Gastrocnemius medialis (tissue), 4 donors: ENCODE measurements around the gene SLC7A8. TPM values are rescaled to one million over a fixed set of nuclear protein-coding genes. Genes with fewer than 3 reads are reported as not detected.

ENCODE experiments used
- ATAC-seq, 2 donors: fragments of 150-250 bp; one replicate each; pipeline ENCODE4 v1.9.1; 2016
- DNase-seq, 2 donors: peaks; one replicate each; pipeline ENCODE4 v3.0.0-alpha.2; 2019
- H3K27ac ChIP-seq, 4 donors: fragments of 200-600 bp; sonication (generic); 1 replicate in 1 of 4; 2 replicates in 3 of 4; pipeline ENCODE4 v1.5.1; 2016 to 2018; ENCODE audit warnings: mild to moderate bottlenecking in 2 of 4, moderate library complexity in 1 of 4
- H3K27me3 ChIP-seq, 3 donors: fragments of 200-600 bp; sonication (generic) in 2 of 3; 1 replicate in 1 of 3; 2 replicates in 2 of 3; pipeline versions ENCODE4 v1.5.1 to v1.6.0; 2016 to 2019; ENCODE audit warnings: mild to moderate bottlenecking in 1 of 3, moderate library complexity in 1 of 3
- H3K36me3 ChIP-seq, 2 donors: fragments of 200-600 bp; sonication (generic) in 1 of 2; one replicate each; pipeline ENCODE4 v1.5.1; 2017 to 2018
- H3K4me1 ChIP-seq, 2 donors: fragments of 200-600 bp; sonication (generic) in 1 of 2; one replicate each; pipeline ENCODE4 v1.5.1; 2016 to 2017; ENCODE audit warnings: mild to moderate bottlenecking in 2 of 2
- H3K4me3 ChIP-seq, 4 donors: fragments of 200-600 bp; sonication (generic) in 3 of 4; 1 replicate in 1 of 4; 2 replicates in 3 of 4; pipeline ENCODE4 v1.5.1; 2016 to 2019; ENCODE audit warnings: mild to moderate bottlenecking in 2 of 4
- H3K9me3 ChIP-seq, 3 donors: fragments of 200-600 bp; sonication (generic) in 2 of 3; 1 replicate in 1 of 3; 2 replicates in 2 of 3; pipeline ENCODE4 v1.5.1; 2016 to 2019
- CTCF ChIP-seq, 5 experiments: fragments of 450-650 bp in 3 of 5; fragments of 200-600 bp in 2 of 5; sonication (generic) in 2 of 5; IDR thresholded peaks in 4 of 5; conservative IDR thresholded peaks in 1 of 5; 1 replicate in 4 of 5; 2 replicates in 1 of 5; pipeline ENCODE4 v1.5.1; 2016 to 2019; ENCODE audit warnings: antibody characterized with exemption in 5 of 5, mild to moderate bottlenecking in 3 of 5, moderate library complexity in 3 of 5
- POLR2A ChIP-seq, 2 donors: fragments of 450-650 bp; IDR thresholded peaks; one replicate each; pipeline ENCODE4 v1.6.1; 2017; ENCODE audit warnings: antibody characterized with exemption in 2 of 2, mild to moderate bottlenecking in 2 of 2, moderate library complexity in 2 of 2
- in situ Hi-C, 4 donors: fragments of 200-750 bp; cut with MboI; loops; one replicate each; pipeline versions ENCODE4 v1.15.0 to v1.8.0; 2017; ENCODE audit warnings: low sequenced_read_pairs in 4 of 4
- intact Hi-C: fragments of 100-400 bp; cut with DNase I; formaldehyde crosslinking; loops from one replicate; pipeline ENCODE4 v1.15.1; 2023; ENCODE audit warnings: low total_unique reads
- total RNA-seq, 4 donors: library from RNA; depleted of rRNA; stranded (reverse); fragments of >200 nt; gene quantifications; one replicate each; pipeline versions ENCODE4 v1.1.0 to v1.2.3, GENCODE V29; 2016

The SLC7A8 gene
- total RNA-seq, 4 donors from 2014 or later: 34.5 to 199 (median 63.7) TPM

GRCh38 chr14:23147676-23148075 lies 35.8 kb downstream of the SLC7A8 start:
- Histone ChIP-seq H3K36me3 (peaks cover 0 to 8% of the 10 kb centered on the region in 2 donors), H3K4me1 (peaks cover 88% of the 10 kb centered on the region in 2 donors), H3K4me3 (no peak overlapping the region), H3K27me3 (no peaks in the 10 kb centered on the region), H3K9me3 (no peaks in the 10 kb centered on the region), H3K27ac (peak overlapping the region; percentile 90 to 97 (median 96))
- DNase-seq (peak; percentile 53 to 55), ATAC-seq (peak in 1 of 2 donors; percentile 15)
- in situ Hi-C loops: no loop called here
- TF ChIP-seq CTCF (IDR thresholded peaks at IDR 0.05 in 4 of 5, conservative IDR thresholded peaks at IDR 0.05 in 1 of 5) (no peak), POLR2A (IDR thresholded peaks at IDR 0.05) (no peak)
- intact Hi-C loops: no loop called here

- H3K36me3 ChIP-seq: peaks cover 0 to 8% of the 10 kb centered on the region in 2 donors
- no peaks in the 10 kb centered on the region for H3K9me3 ChIP-seq
- intact Hi-C loops (loop anchor here (1.0 kb wide), 1 partner anchor 7 kb away; no protein-coding TSS in a partner anchor), in situ Hi-C loops (no loop called here)
- H3K4me3 ChIP-seq: no peak overlapping the region
- peak overlapping the region; percentile 90 to 97 (median 96) for H3K27ac ChIP-seq
- DNase-seq (no peak), ATAC-seq (no peak)
- H3K27me3 ChIP-seq: no peaks in the 10 kb centered on the region
- TF ChIP-seq POLR2A (IDR thresholded peaks at IDR 0.05) (no peak), CTCF (IDR thresholded peaks at IDR 0.05 in 4 of 5, conservative IDR thresholded peaks at IDR 0.05 in 1 of 5) (no peak)
- peaks cover 86 to 88% of the 10 kb centered on the region in 2 donors for H3K4me1 ChIP-seq
Observed at GRCh38 chr14:23146980-23147379, 36.5 kb downstream of the SLC7A8 start.

- in situ Hi-C loops: no loop called here
- Histone ChIP-seq H3K4me1 (peaks cover 86 to 90% of the 10 kb centered on the region in 2 donors), H3K27ac (peak overlapping the region; percentile 90 to 97 (median 96)), H3K9me3 (no peaks in the 10 kb centered on the region), H3K4me3 (no peak overlapping the region), H3K36me3 (peaks cover 0 to 8% of the 10 kb centered on the region in 2 donors), H3K27me3 (no peaks in the 10 kb centered on the region)
- TF ChIP-seq CTCF (IDR thresholded peaks at IDR 0.05 in 4 of 5, conservative IDR thresholded peaks at IDR 0.05 in 1 of 5) (no peak), POLR2A (IDR thresholded peaks at IDR 0.05) (peak; percentile 28 to 36)
- intact Hi-C loops: loop anchor here (1.0 kb wide), 1 partner anchor 8 kb away; no protein-coding TSS in a partner anchor
- ATAC-seq: peak; percentile 55 to 76
- peak; percentile 76 to 82 for DNase-seq
Observed at GRCh38 chr14:23146351-23146910, 37.0 kb downstream of the SLC7A8 start.

GRCh38 chr14:23145794-23146350 lies 37.6 kb downstream of the SLC7A8 start:
- Histone ChIP-seq H3K9me3 (no peaks in the 10 kb centered on the region), H3K4me1 (peaks cover 80 to 86% of the 10 kb centered on the region in 2 donors), H3K27ac (peak overlapping the region; percentile 90 to 97 (median 96)), H3K27me3 (no peaks in the 10 kb centered on the region), H3K4me3 (no peak overlapping the region), H3K36me3 (peaks cover 0 to 8% of the 10 kb centered on the region in 2 donors)
- ATAC-seq (peak; percentile 60 to 84), DNase-seq (peak; percentile 54 to 67)
- TF ChIP-seq POLR2A (IDR thresholded peaks at IDR 0.05) (peak in 1 of 2 donors; percentile 56), CTCF (IDR thresholded peaks at IDR 0.05 in 4 of 5, conservative IDR thresholded peaks at IDR 0.05 in 1 of 5) (no peak)
- intact Hi-C loops: loop anchor here (1.0 kb wide), 1 partner anchor 8 kb away; no protein-coding TSS in a partner anchor
- in situ Hi-C loops: no loop called here
